MM.1S (cell line): ENCODE results near the gene CMTM5.

Experiments used
- EZH2 ChIP-seq: fragments of 300-600 bp; sonication (generic); optimal IDR thresholded peaks from 2 replicates; pipeline ENCODE3; 2017; ENCODE audit warnings: low read depth, mild to moderate bottlenecking, antibody characterized with exemption, low read length, mixed read lengths
- EZH2phosphoT487 ChIP-seq: fragments of 300-600 bp; sonication (generic); IDR thresholded peaks from 2 replicates; pipeline ENCODE4 v1.6.1; 2018; ENCODE audit warnings: antibody characterized with exemption, low read length
- TF ChIP-seq, protein P1 (sequence below): fragments of 300-600 bp; sonication (generic); IDR thresholded peaks from 2 replicates; pipeline ENCODE4 v1.5.1; 2016; ENCODE audit warnings: antibody characterized with exemption, low read length, mixed read lengths

DNA sequence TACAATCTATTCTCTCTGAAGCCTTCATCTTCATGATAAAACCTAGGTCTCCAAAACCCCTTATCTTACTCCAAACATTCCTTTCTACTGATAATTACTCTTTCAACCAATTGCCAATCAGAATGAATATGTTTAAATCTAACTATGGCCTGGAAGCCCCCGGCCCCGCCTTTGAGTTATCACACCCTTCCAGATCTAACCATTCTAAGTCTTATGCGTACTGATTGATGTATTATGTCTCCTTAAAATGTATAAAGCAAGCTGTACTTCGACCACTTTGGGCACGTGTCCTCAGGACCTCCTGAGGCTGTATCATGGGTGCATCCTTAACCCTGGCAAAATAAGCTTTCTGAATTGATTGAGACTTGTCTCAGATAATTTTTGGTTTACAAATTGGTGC, 41.2 kb upstream of the CMTM5 start:
- TF ChIP-seq, protein P1, sequence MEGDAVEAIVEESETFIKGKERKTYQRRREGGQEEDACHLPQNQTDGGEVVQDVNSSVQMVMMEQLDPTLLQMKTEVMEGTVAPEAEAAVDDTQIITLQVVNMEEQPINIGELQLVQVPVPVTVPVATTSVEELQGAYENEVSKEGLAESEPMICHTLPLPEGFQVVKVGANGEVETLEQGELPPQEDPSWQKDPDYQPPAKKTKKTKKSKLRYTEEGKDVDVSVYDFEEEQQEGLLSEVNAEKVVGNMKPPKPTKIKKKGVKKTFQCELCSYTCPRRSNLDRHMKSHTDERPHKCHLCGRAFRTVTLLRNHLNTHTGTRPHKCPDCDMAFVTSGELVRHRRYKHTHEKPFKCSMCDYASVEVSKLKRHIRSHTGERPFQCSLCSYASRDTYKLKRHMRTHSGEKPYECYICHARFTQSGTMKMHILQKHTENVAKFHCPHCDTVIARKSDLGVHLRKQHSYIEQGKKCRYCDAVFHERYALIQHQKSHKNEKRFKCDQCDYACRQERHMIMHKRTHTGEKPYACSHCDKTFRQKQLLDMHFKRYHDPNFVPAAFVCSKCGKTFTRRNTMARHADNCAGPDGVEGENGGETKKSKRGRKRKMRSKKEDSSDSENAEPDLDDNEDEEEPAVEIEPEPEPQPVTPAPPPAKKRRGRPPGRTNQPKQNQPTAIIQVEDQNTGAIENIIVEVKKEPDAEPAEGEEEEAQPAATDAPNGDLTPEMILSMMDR: no peak
- TF ChIP-seq EZH2: no peak
- TF ChIP-seq EZH2phosphoT487: no peak
